Heart left ventricle (tissue), 16 donors: ENCODE data around the gene RESP18. TPM values are rescaled to one million over a fixed set of nuclear protein-coding genes. Genes with fewer than 3 reads are reported as not detected.

Experiments
- ATAC-seq, 4 donors: fragments of 200-7000 bp; cut with Tn5 transposase; one replicate each; pipeline ENCODE4 v1.9.1; 2020 to 2022; ENCODE audit warnings: moderate library complexity in 4 of 4, mild to moderate bottlenecking in 3 of 4, moderate number of reproducible peaks in 1 of 4
- DNase-seq, 5 donors: peaks; one replicate each; pipeline ENCODE4 v3.0.0-alpha.2; 2020
- H3K27ac ChIP-seq, 12 donors: fragments of 200-600 bp; sonication (generic) in 4 of 12; one replicate each; pipeline versions ENCODE4 v1.5.0 to v1.8.0; 2016 to 2022; ENCODE audit warnings: mild to moderate bottlenecking in 2 of 12
- H3K27me3 ChIP-seq, 9 donors: fragments of 200-600 bp; sonication (generic) in 2 of 9; one replicate each; pipeline versions ENCODE4 v1.5.1 to v1.8.0; 2016 to 2022; ENCODE audit warnings: mild to moderate bottlenecking in 3 of 9
- H3K36me3 ChIP-seq, 9 donors: fragments of 200-600 bp; sonication (generic) in 2 of 9; one replicate each; pipeline versions ENCODE4 v1.5.0 to v1.8.0; 2018 to 2022; ENCODE audit warnings: mild to moderate bottlenecking in 2 of 9
- H3K4me1 ChIP-seq, 12 donors: fragments of 200-600 bp; sonication (generic) in 4 of 12; one replicate each; pipeline versions ENCODE4 v1.5.0 to v1.8.0; 2016 to 2022; ENCODE audit warnings: mild to moderate bottlenecking in 3 of 12
- H3K4me3 ChIP-seq, 12 donors: fragments of 200-600 bp; sonication (generic) in 4 of 12; one replicate each; pipeline versions ENCODE4 v1.5.0 to v1.8.0; 2017 to 2022; ENCODE audit warnings: mild to moderate bottlenecking in 9 of 12, moderate library complexity in 4 of 12
- H3K9me3 ChIP-seq, 12 donors: fragments of 200-600 bp; sonication (generic) in 4 of 12; one replicate each; pipeline versions ENCODE4 v1.5.0 to v1.8.0; 2016 to 2022; ENCODE audit warnings: mild to moderate bottlenecking in 1 of 12
- CTCF ChIP-seq, 12 donors: fragments of 200-600 bp; sonication (generic) in 4 of 12; IDR thresholded peaks; one replicate each; pipeline versions ENCODE4 v1.5.0 to v1.8.0; 2018 to 2022; ENCODE audit warnings: antibody characterized with exemption in 12 of 12, mild to moderate bottlenecking in 5 of 12
- POLR2A ChIP-seq, 2 donors: fragments of 450-650 bp; IDR thresholded peaks; one replicate each; pipeline ENCODE4 v1.6.1; 2017; ENCODE audit warnings: antibody characterized with exemption in 2 of 2, mild to moderate bottlenecking in 2 of 2, moderate library complexity in 2 of 2
- WGBS, 4 donors: extraction: QIAGEN DNeasy Blood & Tissue Kit in 2 of 4; methylation state at CpG; one replicate each; pipeline versions ENCODE4 v1.1.5 to v1.1.7; 2013 to 2018; 5-methylcytosine and 5-hydroxymethylcytosine counted together
- intact Hi-C, 10 donors: fragments of 100-400 bp; cut with DNase I; formaldehyde crosslinking; loops; one replicate each; pipeline versions ENCODE4 v1.11.1 to v1.14.2; 2022
- microRNA counts, 2 donors: library from miRNA; unstranded; fragments of <30 nt; microRNA quantifications; one replicate each; lab custom pipeline; 2016
- microRNA-seq, 4 donors: library from miRNA; unstranded; fragments of <30 nt; microRNA quantifications; one replicate each; pipeline versions ENCODE4 to v1.2.0, GENCODE V29; 2017 to 2020
- polyA plus RNA-seq, 2 donors: library from polyadenylated mRNA; stranded (reverse); fragments of 200-250 nt; gene quantifications; one replicate each; pipeline ENCODE4 v1.2.3, GENCODE V29; 2013
- total RNA-seq, 9 donors: library from RNA; depleted of rRNA in 2 of 9; stranded (reverse); fragments of >200 nt in 2 of 9; fragmentation: NEBNext Ultra II Directional in 3 of 9; extraction: Animal tissue kit (Norgen Biotek cat#: 25700) in 3 of 9; gene quantifications; one replicate each; pipeline versions ENCODE4 v1.1.0 to v1.2.4, GENCODE V29; 2016 to 2023
- donor health status: ischemic (EF 13 %, LVEDD 7.1; RV severe dilation, severe dysfunction).
- donor health status: healthy with polysubstance abuse.
- donor health status: DM: no; HTN: yes; CAD: no.
- donor health status: DM: no; HTN: no; CAD: no.
- donor health status: ischemic (EF 25% LVEDD 6.9; RV normal size, moderate dysfunction).
- donor health status: ischemic (EF 25% LVEDD 5.7; RV mildly dilated, moderate dysfunction).
- donor health status: healthy.
- donor health status: DM: yes; HTN: yes; CAD: no.
- donor health status: ischemic (EF 35%, LVEDD 5.7; RV mildly dilated, moderate dysfunction).
- donor health status: nonischemic (EF 11% LVEDD 7.7; RV severe dilation, severe dysfunction).
- donor health status: DM: yes; HTN: yes; CAD: no.
- donor health status: PGD.
- donor health status: ischemic (EF 29% LVEDD 5.4; RV normal size, mild dysfunction).
- donor health status: nonischemic (EF 23%, LVEDD 6.1; RV moderate dilation, normal function).

The RESP18 gene
- total and polyA plus RNA-seq, 11 donors: not detected

- Histone ChIP-seq H3K36me3 (peaks cover 0 to 35% (median 34%) of the 10 kb centered on the region in 9 donors), H3K27me3 (no peaks in the 10 kb centered on the region), H3K9me3 (no peaks in the 10 kb centered on the region), H3K4me3 (peak overlapping the region in 10 of 12 donors; percentile 60 to 97 (median 84)), H3K27ac (peak overlapping the region; percentile 72 to 100 (median 99)), H3K4me1 (peaks cover 7 to 50% (median 30%) of the 10 kb centered on the region in 12 donors)
- WGBS, 4 donors: 17 to 25% (median 18%) methylated on average over 9 of the region's 9 CpGs
- TF ChIP-seq POLR2A (IDR thresholded peaks at IDR 0.05): no peak
- no peak for TF ChIP-seq CTCF (IDR thresholded peaks at IDR 0.05)
- intact Hi-C loops: loop anchor here in 6 of 10 donors (1.0 to 5.0 kb wide), 7 partner anchors 16 to 489 kb away; partner anchors contain the start of genes CNPPD1 (in 5 of the 6), RETREG2 (in 3 of the 6), GLB1L (in 1 of the 6) and STK16 (in 1 of the 6)
- DNase-seq (peak in 1 of 5 donors; percentile 9), ATAC-seq (peak in 1 of 4 donors; percentile 25)
Measured at GRCh38 chr2:219278655-219279150, 53.8 kb downstream of the RESP18 start.

GRCh38 chr2:219277703-219278654 lies 54.6 kb downstream of the RESP18 start:
- no peaks in the 10 kb centered on the region for H3K9me3 ChIP-seq
- no peaks in the 10 kb centered on the region for H3K27me3 ChIP-seq
- WGBS, 4 donors: 22 to 26% (median 25%) methylated on average over 24 to 25 of the region's 25 CpGs
- DNase-seq: peak; percentile 75 to 88 (median 79)
- peak overlapping the region; percentile 72 to 100 (median 99) for H3K27ac ChIP-seq
- TF ChIP-seq CTCF (IDR thresholded peaks at IDR 0.05) (peak; percentile 97 to 100 (median 98)), POLR2A (IDR thresholded peaks at IDR 0.05) (no peak)
- H3K4me3 ChIP-seq: peak overlapping the region in 6 of 12 donors; percentile 14 to 89 (median 46)
- ATAC-seq: peak; percentile 2 to 34 (median 14)
- H3K4me1 ChIP-seq: peaks cover 7 to 50% (median 31%) of the 10 kb centered on the region in 12 donors
- intact Hi-C loops: loop anchor here in 8 of 10 donors (1.0 to 5.0 kb wide), 9 partner anchors 16 to 489 kb away; partner anchors contain the start of genes CNPPD1 (in 5 of the 8), RETREG2 (in 3 of the 8), GLB1L (in 1 of the 8) and STK16 (in 1 of the 8)
- H3K36me3 ChIP-seq: peaks cover 0 to 28% (median 27%) of the 10 kb centered on the region in 9 donors

MicroRNAs encoded within 50 kb of the gene (microRNA counts, 767-probe panel; counts per million panel counts)
- 1,023 to 1,986 counts per million in 2 donors for microRNA hsa-miR-153 (lab: Ali Mortazavi, UCI)

Small RNA genes lying within 50 kb of the gene (microRNA-seq; reads per million reads assigned to microRNA genes)
- gene MIR153-1: 0 to 0.77 (median 0) reads per million in 4 donors

Other genes starting within 250 kb of the RESP18 start
- gene NHEJ1, start 171.9 kb downstream of the RESP18 start, total RNA-seq: 10 to 100 TPM in 1 of 9 donors, 1 to 10 TPM in 8; 4.6 to 13.2 (median 8.0) TPM
- 10 to 100 TPM in 1 of 2 donors, 1 to 10 TPM in 1; 3.7 to 17.0 TPM for gene NHEJ1, start 171.9 kb downstream of the RESP18 start, polyA plus RNA-seq
- under 1 TPM in 8 of 9 donors, not detected in 1; 0.12 to 0.92 (median 0.44) TPM for gene SLC23A3, start 162.7 kb downstream of the RESP18 start, total RNA-seq
- under 1 TPM; 0.17 to 0.84 TPM for gene SLC23A3, start 162.7 kb downstream of the RESP18 start, polyA plus RNA-seq
- 10 to 100 TPM; 40.1 to 81.8 (median 57.2) TPM for gene CNPPD1, start 155.8 kb downstream of the RESP18 start, total RNA-seq
- gene CNPPD1, start 155.8 kb downstream of the RESP18 start, polyA plus RNA-seq: 100 to 1,000 TPM in 1 of 2 donors, 10 to 100 TPM in 1; 37.3 to 118 TPM
- 10 to 100 TPM; 28.3 to 55.8 (median 38.2) TPM for gene RETREG2, start 154.5 kb downstream of the RESP18 start, total RNA-seq
- 10 to 100 TPM; 13.4 to 56.0 TPM for gene RETREG2, start 154.5 kb downstream of the RESP18 start, polyA plus RNA-seq
- 10 to 100 TPM; 13.9 to 32.3 (median 23.5) TPM for gene ZFAND2B, start 126.0 kb downstream of the RESP18 start, total RNA-seq
- 10 to 100 TPM; 17.6 to 35.7 TPM for gene ZFAND2B, start 126.0 kb downstream of the RESP18 start, polyA plus RNA-seq
- gene ABCB6, start 113.8 kb downstream of the RESP18 start, total RNA-seq: 10 to 100 TPM; 12.1 to 28.1 (median 17.9) TPM
- 10 to 100 TPM; 25.3 to 30.4 TPM for gene ABCB6, start 113.8 kb downstream of the RESP18 start, polyA plus RNA-seq
- gene ATG9A, start 103.1 kb downstream of the RESP18 start, total RNA-seq: 100 to 1,000 TPM in 3 of 9 donors, 10 to 100 TPM in 6; 62.8 to 147 (median 83.5) TPM
- gene ATG9A, start 103.1 kb downstream of the RESP18 start, polyA plus RNA-seq: 100 to 1,000 TPM in 1 of 2 donors, 10 to 100 TPM in 1; 28.3 to 133 TPM
- 10 to 100 TPM; 14.0 to 36.8 (median 28.0) TPM for gene ANKZF1, start 102.9 kb downstream of the RESP18 start, total RNA-seq
- gene ANKZF1, start 102.9 kb downstream of the RESP18 start, polyA plus RNA-seq: 10 to 100 TPM; 15.2 to 22.5 TPM
- 1 to 10 TPM; 1.6 to 7.9 (median 2.5) TPM for gene GLB1L, start 87.3 kb downstream of the RESP18 start, total RNA-seq
- gene GLB1L, start 87.3 kb downstream of the RESP18 start, polyA plus RNA-seq: 1 to 10 TPM; 1.3 to 1.8 TPM
- 10 to 100 TPM; 13.8 to 26.9 (median 19.1) TPM for gene STK16, start 87.3 kb downstream of the RESP18 start, total RNA-seq
- 10 to 100 TPM; 13.8 to 31.6 TPM for gene STK16, start 87.3 kb downstream of the RESP18 start, polyA plus RNA-seq
- gene TUBA4B, start 79.5 kb downstream of the RESP18 start, total RNA-seq: not detected
- gene TUBA4B, start 79.5 kb downstream of the RESP18 start, polyA plus RNA-seq: not detected
- gene TUBA4A, start 78.8 kb downstream of the RESP18 start, total RNA-seq: 100 to 1,000 TPM; 137 to 381 (median 193) TPM
- gene TUBA4A, start 78.8 kb downstream of the RESP18 start, polyA plus RNA-seq: 100 to 1,000 TPM; 189 to 362 TPM
- gene DNAJB2, start 53.4 kb downstream of the RESP18 start, total RNA-seq: 10 to 100 TPM; 61.3 to 95.4 (median 74.9) TPM
- gene DNAJB2, start 53.4 kb downstream of the RESP18 start, polyA plus RNA-seq: 100 to 1,000 TPM in 1 of 2 donors, 10 to 100 TPM in 1; 66.5 to 181 TPM
- under 1 TPM in 3 of 9 donors, not detected in 6; 0.19 to 0.93 (median 0.59) TPM for gene PTPRN, start 23.3 kb downstream of the RESP18 start, total RNA-seq
- under 1 TPM in 1 of 2 donors, not detected in 1; 0.12 TPM for gene PTPRN, start 23.3 kb downstream of the RESP18 start, polyA plus RNA-seq
- 100 to 1,000 TPM in 1 of 9 donors, 10 to 100 TPM in 8; 61.8 to 101 (median 73.4) TPM for gene DNPEP, start 55.2 kb upstream of the RESP18 start, total RNA-seq
- gene DNPEP, start 55.2 kb upstream of the RESP18 start, polyA plus RNA-seq: 10 to 100 TPM; 61.3 to 69.6 TPM
- gene DES, start 85.6 kb upstream of the RESP18 start, total RNA-seq: over 10,000 TPM in 8 of 9 donors, 1,000 to 10,000 TPM in 1; 9,618 to 28,674 (median 17,979) TPM
- gene DES, start 85.6 kb upstream of the RESP18 start, polyA plus RNA-seq: over 10,000 TPM; 15,024 to 19,385 TPM
- gene SPEG, start 102.1 kb upstream of the RESP18 start, total RNA-seq: 100 to 1,000 TPM in 6 of 9 donors, 10 to 100 TPM in 3; 93.6 to 150 (median 114) TPM
- gene SPEG, start 102.1 kb upstream of the RESP18 start, polyA plus RNA-seq: 10 to 100 TPM; 64.8 to 92.2 TPM
- gene GMPPA, start 166.1 kb upstream of the RESP18 start, total RNA-seq: 10 to 100 TPM; 15.8 to 31.6 (median 20.1) TPM
- 10 to 100 TPM; 18.2 to 35.5 TPM for gene GMPPA, start 166.1 kb upstream of the RESP18 start, polyA plus RNA-seq
- under 1 TPM in 1 of 9 donors, not detected in 8; 0.10 TPM for gene ASIC4, start 181.7 kb upstream of the RESP18 start, total RNA-seq
- gene ASIC4, start 181.7 kb upstream of the RESP18 start, polyA plus RNA-seq: under 1 TPM; 0.03 to 0.08 TPM
- 100 to 1,000 TPM in 6 of 9 donors, 10 to 100 TPM in 3; 77.9 to 196 (median 138) TPM for gene CHPF, start 211.1 kb upstream of the RESP18 start, total RNA-seq
- 100 to 1,000 TPM in 1 of 2 donors, 10 to 100 TPM in 1; 74.1 to 209 TPM for gene CHPF, start 211.1 kb upstream of the RESP18 start, polyA plus RNA-seq
- gene TMEM198, start 211.3 kb upstream of the RESP18 start, total RNA-seq: 1 to 10 TPM in 8 of 9 donors, under 1 TPM in 1; 0.65 to 4.7 (median 2.3) TPM
- 10 to 100 TPM in 1 of 2 donors, 1 to 10 TPM in 1; 2.2 to 10.2 TPM for gene TMEM198, start 211.3 kb upstream of the RESP18 start, polyA plus RNA-seq
- gene OBSL1, start 238.8 kb upstream of the RESP18 start, total RNA-seq: 100 to 1,000 TPM; 149 to 230 (median 178) TPM
- 100 to 1,000 TPM in 1 of 2 donors, 10 to 100 TPM in 1; 88.1 to 177 TPM for gene OBSL1, start 238.8 kb upstream of the RESP18 start, polyA plus RNA-seq
- gene INHA, start 239.6 kb upstream of the RESP18 start, total RNA-seq: 10 to 100 TPM in 1 of 9 donors, 1 to 10 TPM in 7, under 1 TPM in 1; 0.52 to 14.2 (median 1.8) TPM
- 10 to 100 TPM in 1 of 2 donors, 1 to 10 TPM in 1; 5.5 to 12.0 TPM for gene INHA, start 239.6 kb upstream of the RESP18 start, polyA plus RNA-seq